K562 (cell line): ENCODE results near the gene FBN3. TPM values are rescaled to one million over a fixed set of nuclear protein-coding genes. Genes with fewer than 3 reads are reported as not detected.
A peak's percentile ranks its signal among the peaks of the same experiment; 100 is the strongest.

ENCODE experiments used
- ATAC-seq: fragments of 200-7000 bp; cut with Tn5 transposase; 3 replicates; pipeline ENCODE4 v1.9.1; 2020; ENCODE audit warnings: moderate library complexity
- Bru-seq: library from RNA; stranded (reverse); fragments of 400-500 nt; gene quantifications from one replicate; lab custom pipeline; 2021; lab: Mats Ljungman, UMichigan
- BruChase-seq, 2 experiments: library from RNA; stranded (reverse); fragments of 400-500 nt; gene quantifications; one replicate each; lab custom pipeline; 2021; lab: Mats Ljungman, UMichigan
- BruUV-seq: library from RNA; stranded (reverse); fragments of 400-500 nt; replicated peaks from 2 replicates; lab custom pipeline; 2021; lab: Mats Ljungman, UMichigan
- CTCF ChIA-PET: fragments of 300-600 bp; formaldehyde crosslinking; extraction: SDS; loops from one replicate; lab custom pipeline; 2021; ENCODE audit warnings: low intra/inter-chr PET ratio; lab: Yijun Ruan, JAX
- POLR2A ChIA-PET: fragments of 300-600, 350-650 bp; sonication (Branson Sonifier 250); formaldehyde crosslinking; extraction: SDS; loops from one replicate; lab custom pipeline; 2021; ENCODE audit warnings: antibody characterized with exemption, inconsistent platforms; lab: Yijun Ruan, JAX
- DNase-seq, 4 experiments: peaks; one replicate each; pipeline versions ENCODE4 v3.0.0 to v3.0.0-alpha.2; 2011 to 2018; ENCODE audit warnings: low spot score in 3 of 4, mixed read lengths in 3 of 4; ENCODE audit errors: extremely low read depth in 1 of 4
- FAIRE-seq: peaks from 2 replicates; lab custom pipeline; 2011; peaks lifted over from hg19 to GRCh38; lab: Jason Lieb, UNC
- H2AFZ ChIP-seq: 2 replicates; pipeline ENCODE4 v1.6.0; 2011; ENCODE audit warnings: low read depth, low read length, control low read depth, inconsistent platforms
- H3K27ac ChIP-seq: fragments of 200-600 bp; 3 replicates; pipeline ENCODE4 v1.8.0; 2011; ENCODE audit warnings: low read depth, mild to moderate bottlenecking, control low read depth, inconsistent platforms, low read length, moderate library complexity, mixed read lengths; ENCODE audit errors: extremely low read depth
- H3K27me3 ChIP-seq, 2 experiments: fragments of 300-600 bp in 1 of 2; 2 replicates in 1 of 2; 3 replicates in 1 of 2; pipeline versions ENCODE4 v1.6.0 to v1.8.0; 2011; ENCODE audit warnings: inconsistent platforms in 2 of 2, low read length in 2 of 2, mild to moderate bottlenecking in 1 of 2, mixed read lengths in 1 of 2, moderate library complexity in 1 of 2; ENCODE audit not compliant: control insufficient read depth in 2 of 2, insufficient read depth in 2 of 2
- H3K36me3 ChIP-seq: fragments of 300-600 bp; 3 replicates; pipeline ENCODE4 v1.8.0; 2011; ENCODE audit warnings: mild to moderate bottlenecking, low read length, inconsistent platforms; ENCODE audit not compliant: control insufficient read depth, insufficient read depth
- H3K4me1 ChIP-seq, 2 experiments: fragments of 200-600 bp in 1 of 2; replicated peaks in 1 of 2; 2 replicates in 1 of 2; 3 replicates in 1 of 2; pipeline versions ENCODE4 v1.5.1 to v1.8.0; 2011; ENCODE audit warnings: inconsistent platforms in 2 of 2, low read length in 2 of 2, mild to moderate bottlenecking in 1 of 2, mixed read lengths in 1 of 2, moderate library complexity in 1 of 2; ENCODE audit not compliant: control insufficient read depth in 2 of 2, insufficient read depth in 2 of 2
- H3K4me2 ChIP-seq: 2 replicates; pipeline ENCODE4 v1.6.1; 2011; ENCODE audit warnings: low read length, control low read depth, inconsistent platforms, mixed read lengths; ENCODE audit not compliant: insufficient read depth
- H3K4me3 ChIP-seq: fragments of 200-600 bp; sonication (generic), shearing (Covaris generic); 2 replicates; pipeline ENCODE4 v1.5.1; 2016; ENCODE audit warnings: control low read depth, inconsistent platforms
- H3K79me2 ChIP-seq: fragments of 200-600 bp; 3 replicates; pipeline ENCODE4 v1.8.0; 2011; ENCODE audit warnings: low read length, inconsistent platforms; ENCODE audit not compliant: control insufficient read depth, insufficient read depth
- H3K9ac ChIP-seq, 2 experiments: 2 replicates each; pipeline versions ENCODE4 v1.6.0 to v1.6.1; 2011; ENCODE audit warnings: low read depth in 2 of 2, low read length in 2 of 2, control low read depth in 1 of 2, inconsistent platforms in 1 of 2, mild to moderate bottlenecking in 1 of 2, mixed read lengths in 1 of 2; ENCODE audit not compliant: insufficient read depth in 1 of 2
- H3K9me1 ChIP-seq: one replicate; pipeline ENCODE4 v1.6.0; 2011; ENCODE audit warnings: inconsistent platforms, mild to moderate bottlenecking, low read length, moderate library complexity; ENCODE audit not compliant: control insufficient read depth, insufficient read depth
- H3K9me3 ChIP-seq: replicated peaks from 2 replicates; pipeline ENCODE4 v1.5.1; 2011; ENCODE audit warnings: low read depth, low read length, inconsistent platforms; ENCODE audit not compliant: control insufficient read depth, insufficient read depth
- H4K20me1 ChIP-seq: replicated peaks from 2 replicates; pipeline ENCODE4 v1.6.1; 2011; ENCODE audit warnings: low read length, inconsistent platforms, mixed read lengths; ENCODE audit not compliant: control insufficient read depth, insufficient read depth
- SRSF3 ChIP-seq: fragments of 200-400 bp; formaldehyde crosslinking; IDR thresholded peaks from 2 replicates; pipeline ENCODE4 v1.6.1; 2016; ENCODE audit warnings: mild to moderate bottlenecking, low read length, moderate library complexity; ENCODE audit not compliant: insufficient read depth
- TAF1 ChIP-seq: IDR thresholded peaks from 2 replicates; pipeline ENCODE4 v1.6.1; 2011; ENCODE audit warnings: mild to moderate bottlenecking, low read length, moderate library complexity; ENCODE audit not compliant: insufficient read depth, control insufficient read depth, severe bottlenecking; ENCODE audit errors: extremely low read depth
- WGBS: fragments of 100-300 bp; shearing (Covaris generic); methylation state at CpG from one replicate; pipeline ENCODE4 v1.1.6; 2016; ENCODE audit warnings: low coverage, mixed read lengths; ENCODE audit not compliant: insufficient coverage; ENCODE audit errors: missing lambda C conversion rate; 5-methylcytosine and 5-hydroxymethylcytosine counted together
- in situ Hi-C: fragments of 300-500 bp; cut with MboI; formaldehyde crosslinking; loops from 4 replicates; pipeline ENCODE4 v1.15.0; 2018; ENCODE audit warnings: inconsistent platforms, mixed read lengths
- intact Hi-C: fragments of 100-400 bp; cut with micrococcal nuclease; formaldehyde crosslinking; loops from 2 replicates; pipeline ENCODE4 v1.14.2; 2022
- long read RNA-seq, 3 experiments: library from polyadenylated mRNA in 2 of 3; library from RNA in 1 of 3; unstranded in 2 of 3; stranded (forward) in 1 of 3; transcript quantifications; one replicate each; pipeline ENCODE4 v2.0.0, GENCODE V29; 2019 to 2022
- polyA minus RNA-seq, 3 experiments: library from RNA; depleted of rRNA, polyadenylated mRNA; stranded (reverse); fragments of >200 nt; gene quantifications; 2 replicates each; pipeline ENCODE4 v1.2.3, GENCODE V29; 2011
- polyA plus RNA-seq, 8 experiments: library from polyadenylated mRNA; depleted of rRNA in 4 of 8; stranded (reverse) in 5 of 8; unstranded in 3 of 8; fragments of >200 nt; fragmentation: Nextera tagmentation in 2 of 8; fragmentation: Illumina TruSeq in 1 of 8; extraction: Ambion mirVana in 2 of 8; extraction: Trizol in 1 of 8; gene quantifications; 2 replicates each; pipeline versions ENCODE4 v1.2.1 to v1.2.3, GENCODE V29; 2011 to 2014; ENCODE audit warnings: inconsistent platforms in 1 of 8, missing spikeins in 1 of 8
- total RNA-seq, 7 experiments: library from RNA; depleted of rRNA in 6 of 7; stranded (reverse); fragments of >200 nt in 6 of 7; fragmentation: Illumina TruSeq in 2 of 7; extraction: Trizol in 2 of 7; gene quantifications; 2 replicates each; pipeline versions ENCODE4 v1.2.1 to v1.2.3, GENCODE V29; 2011 to 2021; ENCODE audit warnings: low replicate concordance in 1 of 7
- TF ChIP-seq, protein P1 (sequence below): sonication (generic); formaldehyde crosslinking; IDR thresholded peaks from 2 replicates; pipeline ENCODE4 v1.8.0; 2022; ENCODE audit warnings: mild to moderate bottlenecking, missing genetic modification reagents

Gene FBN3
- total RNA-seq (2011; cell fraction: chromatin; rRNA removed; ENCODE audit: low replicate concordance): 2.3 TPM in 1 of 2 replicates, not detected in the other
- 0.67 TPM in 1 of 2 replicates, not detected in the other for total RNA-seq (2011; cell fraction: nucleolus; rRNA removed)
- total RNA-seq (2011; cell fraction: nucleoplasm; rRNA removed): 0.44 and 1.3 TPM in 2 replicates
- total RNA-seq (2014; rRNA removed) (under 0.01 TPM in 1 of 2 replicates, not detected in the other), total RNA-seq (2014; rRNA removed; fragmentation: Illumina TruSeq; extraction: Trizol) (not detected in 2 replicates), total RNA-seq (2015; rRNA removed; fragmentation: Illumina TruSeq; extraction: Trizol) (not detected in 2 replicates), total RNA-seq (2021) (0.04 and 0.29 TPM in 2 replicates), polyA plus RNA-seq (2011; rRNA removed) (0.08 and 0.11 TPM in 2 replicates), polyA plus RNA-seq (2014; fragmentation: Illumina TruSeq; extraction: Trizol) (not detected in 2 replicates), polyA plus RNA-seq (2014; fragmentation: Nextera tagmentation; extraction: Ambion mirVana) (under 1 TPM in 1 of 2 experiments, not detected in 1; 0.01 TPM), polyA plus RNA-seq (2014; rRNA removed) (0.01 and 0.03 TPM in 2 replicates), polyA minus RNA-seq (2011; rRNA and poly(A)+ RNA removed) (not detected in 2 replicates), Bru-seq, nascent RNA (percentile 18 among the genes with signal in this experiment), BruChase-seq, experiment 1, labeled RNA remaining after a 2-hour chase (percentile 7 among the genes with signal in this experiment), BruChase-seq, experiment 2, labeled RNA remaining after a 6-hour chase (percentile 10 among the genes with signal in this experiment)
- polyA plus RNA-seq (2011; cell fraction: cytosol; rRNA removed): 0.04 and 0.06 TPM in 2 replicates
- 0.13 and 0.54 TPM in 2 replicates for polyA plus RNA-seq (2011; cell fraction: nucleus; rRNA removed)
- polyA plus RNA-seq (2012): 0.01 and 0.08 TPM in 2 replicates
- not detected in 2 replicates for polyA minus RNA-seq (2011; cell fraction: cytosol; rRNA and poly(A)+ RNA removed)
- polyA minus RNA-seq (2011; cell fraction: nucleus; rRNA and poly(A)+ RNA removed): 0.33 and 0.54 TPM in 2 replicates
- long read RNA-seq, experiment 1, partial matches to known transcripts: 0 of 2 reads
- long read RNA-seq, experiment 1, other reads (novel, unspliced or antisense): 2 of 2 reads
- long read RNA-seq, experiment 2: 0 reads
- long read RNA-seq, experiment 3: 0 reads

GRCh38 chr19:8149261-8150094 lies at the start of gene FBN3:
TSS of gene FBN3 (minus strand) at chr19:8149592. CDS start at chr19:8147480, 2,112 bp downstream.
- no peaks in the 10 kb centered on the region for H3K79me2 ChIP-seq
- H2AFZ ChIP-seq: peak within 1 kb of the TSS; percentile 45; the same call in 1 of the 2 replicates
- intact Hi-C loops (loop anchor here (5.0 kb wide), 1 partner anchor 207 kb away; the partner anchor contains the start of gene TIMM44), in situ Hi-C loops (no loop called here)
- ATAC-seq: no peak
- H3K27ac ChIP-seq: no peak within 1 kb of the TSS
- BruUV-seq: no TSS peak
- peak within 1 kb of the TSS in 1 of 2 experiments; percentile 82; a peak in 2 of 4 replicates for H3K9ac ChIP-seq
- H3K27me3 ChIP-seq: peaks cover 39 to 56% of the 10 kb centered on the region in 2 experiments
- no peak for FAIRE-seq
- no peaks in the 10 kb centered on the region for H3K9me3 ChIP-seq
- 12% methylated on average over 19 of the region's 72 CpGs for WGBS
- ChIA-PET CTCF (interaction anchor here (0.7 kb wide), 1 partner anchor 78 kb away, joined by 4 read pairs; no protein-coding TSS in a partner anchor), POLR2A (interaction anchor here (0.6 to 1.2 kb wide), 3 partner anchors 10 to 205 kb away, joined by 3 to 4 read pairs (median 3); no protein-coding TSS in a partner anchor)
- H4K20me1 ChIP-seq: no peaks in the 10 kb centered on the region; the same call in 1 of the 2 replicates
- TF ChIP-seq, protein P1, sequence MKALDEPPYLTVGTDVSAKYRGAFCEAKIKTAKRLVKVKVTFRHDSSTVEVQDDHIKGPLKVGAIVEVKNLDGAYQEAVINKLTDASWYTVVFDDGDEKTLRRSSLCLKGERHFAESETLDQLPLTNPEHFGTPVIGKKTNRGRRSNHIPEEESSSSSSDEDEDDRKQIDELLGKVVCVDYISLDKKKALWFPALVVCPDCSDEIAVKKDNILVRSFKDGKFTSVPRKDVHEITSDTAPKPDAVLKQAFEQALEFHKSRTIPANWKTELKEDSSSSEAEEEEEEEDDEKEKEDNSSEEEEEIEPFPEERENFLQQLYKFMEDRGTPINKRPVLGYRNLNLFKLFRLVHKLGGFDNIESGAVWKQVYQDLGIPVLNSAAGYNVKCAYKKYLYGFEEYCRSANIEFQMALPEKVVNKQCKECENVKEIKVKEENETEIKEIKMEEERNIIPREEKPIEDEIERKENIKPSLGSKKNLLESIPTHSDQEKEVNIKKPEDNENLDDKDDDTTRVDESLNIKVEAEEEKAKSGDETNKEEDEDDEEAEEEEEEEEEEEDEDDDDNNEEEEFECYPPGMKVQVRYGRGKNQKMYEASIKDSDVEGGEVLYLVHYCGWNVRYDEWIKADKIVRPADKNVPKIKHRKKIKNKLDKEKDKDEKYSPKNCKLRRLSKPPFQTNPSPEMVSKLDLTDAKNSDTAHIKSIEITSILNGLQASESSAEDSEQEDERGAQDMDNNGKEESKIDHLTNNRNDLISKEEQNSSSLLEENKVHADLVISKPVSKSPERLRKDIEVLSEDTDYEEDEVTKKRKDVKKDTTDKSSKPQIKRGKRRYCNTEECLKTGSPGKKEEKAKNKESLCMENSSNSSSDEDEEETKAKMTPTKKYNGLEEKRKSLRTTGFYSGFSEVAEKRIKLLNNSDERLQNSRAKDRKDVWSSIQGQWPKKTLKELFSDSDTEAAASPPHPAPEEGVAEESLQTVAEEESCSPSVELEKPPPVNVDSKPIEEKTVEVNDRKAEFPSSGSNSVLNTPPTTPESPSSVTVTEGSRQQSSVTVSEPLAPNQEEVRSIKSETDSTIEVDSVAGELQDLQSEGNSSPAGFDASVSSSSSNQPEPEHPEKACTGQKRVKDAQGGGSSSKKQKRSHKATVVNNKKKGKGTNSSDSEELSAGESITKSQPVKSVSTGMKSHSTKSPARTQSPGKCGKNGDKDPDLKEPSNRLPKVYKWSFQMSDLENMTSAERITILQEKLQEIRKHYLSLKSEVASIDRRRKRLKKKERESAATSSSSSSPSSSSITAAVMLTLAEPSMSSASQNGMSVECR (CRISPR knock-in tag): no peak
- no peak for TF ChIP-seq SRSF3
- no peak for TF ChIP-seq TAF1
- H3K4me1 ChIP-seq: peaks cover 0 to 39% of the 10 kb centered on the region in 2 experiments; a peak in 3 of 5 replicates
- H3K4me2 ChIP-seq: peak within 1 kb of the TSS; percentile 38; the same call in 1 of the 2 replicates
- H3K9me1 ChIP-seq: no peaks in the 10 kb centered on the region
- H3K4me3 ChIP-seq: no peak within 1 kb of the TSS
- H3K36me3 ChIP-seq: no peaks in the 10 kb centered on the region
- peak in 2 of 4 experiments; percentile 49 to 52 for DNase-seq
